ENCODE measurements around the gene NBL1.

- TF ChIP-seq CTCF (conservative IDR thresholded peaks at IDR 0.05; ENCODE audit: low read depth, low read length) (no peak), EZH2 (IDR thresholded peaks at IDR 0.05; ENCODE audit: borderline replicate concordance, low read depth, low read length, poor library complexity, severe bottlenecking) (no peak)
Measured at GRCh38 chr1:19633106-19633505, 11.0 kb upstream of the NBL1 start.
